Common myeloid progenitor, CD34-positive (primary cell): ENCODE measurements around the gene ZCCHC24.

Experiments
- CTCF ChIA-PET: fragments of 350-600 bp; sonication (Branson Sonifier 250); formaldehyde crosslinking; loops from one replicate; lab custom pipeline; 2021; ENCODE audit warnings: antibody characterized with exemption; lab: Charles Lee
- POLR2A ChIA-PET: fragments of 350-600 bp; sonication (Branson Sonifier 250); formaldehyde crosslinking; loops from one replicate; lab custom pipeline; 2021; ENCODE audit warnings: antibody characterized with exemption; lab: Charles Lee
- DNase-seq, 3 donors: peaks; one replicate each; pipeline versions ENCODE4 v3.0.0 to v3.0.0-alpha.2; 2013
- H3K27ac ChIP-seq, 2 experiments: 1 replicate in 1 of 2; 2 replicates in 1 of 2; pipeline ENCODE4 v1.7.0; 2013; ENCODE audit warnings: inconsistent platforms in 2 of 2, low read length in 2 of 2, mild to moderate bottlenecking in 2 of 2, low read depth in 1 of 2, moderate library complexity in 1 of 2; ENCODE audit not compliant: severe bottlenecking in 2 of 2, insufficient read depth in 1 of 2, poor library complexity in 1 of 2
- H3K27me3 ChIP-seq, 5 experiments: replicated peaks in 2 of 5; 1 replicate in 3 of 5; 2 replicates in 2 of 5; pipeline versions ENCODE4 v1.6.1 to v1.7.0; 2013; ENCODE audit warnings: low read length in 4 of 5, mild to moderate bottlenecking in 2 of 5, moderate library complexity in 2 of 5, inconsistent platforms in 1 of 5; ENCODE audit not compliant: insufficient read depth in 5 of 5, control insufficient read depth in 4 of 5
- H3K36me3 ChIP-seq, 4 experiments: 1 replicate in 2 of 4; 2 replicates in 2 of 4; pipeline versions ENCODE4 v1.6.1 to v1.7.0; 2013; ENCODE audit warnings: low read length in 3 of 4, control low read depth in 1 of 4, mild to moderate bottlenecking in 1 of 4; ENCODE audit not compliant: control insufficient read depth in 4 of 4, insufficient read depth in 4 of 4
- H3K4me1 ChIP-seq, 4 experiments: 1 replicate in 3 of 4; 2 replicates in 1 of 4; pipeline versions ENCODE4 v1.6.1 to v1.7.1; 2013; ENCODE audit warnings: low read length in 3 of 4, mild to moderate bottlenecking in 3 of 4, control low read depth in 1 of 4, inconsistent platforms in 1 of 4, moderate library complexity in 1 of 4; ENCODE audit not compliant: control insufficient read depth in 4 of 4, insufficient read depth in 4 of 4; ENCODE audit errors: control extremely low read depth in 1 of 4
- H3K4me3 ChIP-seq, 7 experiments: 1 replicate in 4 of 7; 2 replicates in 3 of 7; pipeline versions ENCODE4 v1.5.1 to v1.7.0; 2013; ENCODE audit warnings: mild to moderate bottlenecking in 7 of 7, low read length in 6 of 7, moderate library complexity in 6 of 7, inconsistent platforms in 2 of 7, low read depth in 2 of 7, control low read depth in 1 of 7; ENCODE audit not compliant: insufficient read depth in 4 of 7, control insufficient read depth in 1 of 7; ENCODE audit errors: extremely low read depth in 1 of 7
- H3K9me3 ChIP-seq, 5 experiments: 1 replicate in 4 of 5; 2 replicates in 1 of 5; pipeline versions ENCODE4 v1.6.1 to v1.7.1; 2013; ENCODE audit warnings: low read length in 4 of 5, mild to moderate bottlenecking in 2 of 5, inconsistent platforms in 1 of 5, low read depth in 1 of 5, moderate library complexity in 1 of 5; ENCODE audit not compliant: control insufficient read depth in 4 of 5, insufficient read depth in 2 of 5; ENCODE audit errors: control extremely low read depth in 1 of 5
- WGBS: methylation state at CpG from one replicate; pipeline ENCODE4 v1.1.5; 2013; ENCODE audit not compliant: insufficient coverage; 5-methylcytosine and 5-hydroxymethylcytosine counted together

The ZCCHC24 gene

DNA sequence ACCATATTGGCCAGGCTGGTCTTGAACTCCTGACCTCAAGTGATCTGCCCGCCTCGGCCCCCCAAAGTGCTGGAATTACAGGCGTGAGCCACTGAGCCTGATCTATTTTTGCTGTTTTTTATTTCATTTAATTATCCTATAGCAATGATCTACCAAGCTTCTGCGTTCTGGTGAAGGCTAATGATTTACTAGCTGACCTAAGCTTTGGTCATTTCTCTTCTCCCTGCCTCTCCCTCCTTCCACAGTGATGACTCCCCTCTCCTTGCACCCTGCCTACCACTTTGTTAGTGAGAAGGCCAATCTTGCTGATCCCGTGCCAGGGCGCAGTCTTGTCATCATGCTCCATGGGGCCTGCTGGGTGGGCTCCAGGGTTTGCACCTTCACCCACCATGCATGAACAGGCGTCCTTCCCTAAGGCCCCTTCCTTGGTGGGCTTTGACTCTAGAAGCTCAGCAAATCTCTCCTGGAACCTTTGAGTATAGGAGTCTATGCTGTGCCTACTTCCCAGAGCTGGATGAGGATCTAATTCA lies 11.9 kb upstream of the ZCCHC24 start:
- Histone ChIP-seq H3K27ac (no peak overlapping the region), H3K4me1 (peaks cover 0 to 3% (median 1%) of the 10 kb centered on the region in 4 experiments), H3K36me3 (no peaks in the 10 kb centered on the region), H3K4me3 (no peak overlapping the region), H3K27me3 (peaks cover 0 to under 1% (median 0%) of the 10 kb centered on the region in 5 experiments), H3K9me3 (no peaks in the 10 kb centered on the region)
- ChIA-PET CTCF (interaction anchor here (1.6 to 3.3 kb wide), 3 partner anchors 11 to 83 kb away, joined by 4 to 12 read pairs (median 6); no protein-coding TSS in a partner anchor), POLR2A (no interaction called here)
- whole genome bisulfite sequencing, result 94% methylated on average over 4 of the region's 7 CpGs
- no peak for DNase-seq

DNA sequence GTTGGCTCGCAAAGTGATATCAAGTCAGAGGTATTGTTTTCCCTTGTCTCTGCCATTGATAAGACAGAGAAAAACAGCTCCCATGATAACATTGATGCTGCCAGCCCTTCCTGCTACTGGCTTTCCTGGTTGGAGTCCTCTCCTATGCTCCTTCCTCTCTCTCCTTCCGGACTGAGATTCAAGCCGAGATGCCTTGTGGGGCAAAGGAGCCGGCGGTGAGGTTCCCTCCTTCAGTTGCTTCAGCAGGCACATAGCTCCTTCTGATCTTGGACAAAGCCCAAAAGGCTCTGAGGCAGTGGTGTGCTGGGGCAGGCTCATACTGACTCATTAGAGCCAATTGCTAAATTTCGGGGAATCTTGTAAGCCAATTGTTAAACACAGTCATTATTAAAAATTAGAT lies 8.8 kb upstream of the ZCCHC24 start:
- POLR2A ChIA-PET, result no interaction called here
- CTCF ChIA-PET, result interaction anchor here (1.1 to 3.3 kb wide), 3 partner anchors 8 to 14 kb away, joined by 3 to 12 read pairs (median 3); partner anchors contain the start of gene ZCCHC24
- Histone ChIP-seq H3K27ac (no peak overlapping the region), H3K9me3 (no peaks in the 10 kb centered on the region), H3K4me1 (peaks cover 0 to 3% (median 1%) of the 10 kb centered on the region in 4 experiments), H3K4me3 (no peak overlapping the region), H3K27me3 (no peaks in the 10 kb centered on the region), H3K36me3 (no peaks in the 10 kb centered on the region)
- no peak for DNase-seq
- 88% methylated on average over 5 of the region's 6 CpGs for WGBS

DNA sequence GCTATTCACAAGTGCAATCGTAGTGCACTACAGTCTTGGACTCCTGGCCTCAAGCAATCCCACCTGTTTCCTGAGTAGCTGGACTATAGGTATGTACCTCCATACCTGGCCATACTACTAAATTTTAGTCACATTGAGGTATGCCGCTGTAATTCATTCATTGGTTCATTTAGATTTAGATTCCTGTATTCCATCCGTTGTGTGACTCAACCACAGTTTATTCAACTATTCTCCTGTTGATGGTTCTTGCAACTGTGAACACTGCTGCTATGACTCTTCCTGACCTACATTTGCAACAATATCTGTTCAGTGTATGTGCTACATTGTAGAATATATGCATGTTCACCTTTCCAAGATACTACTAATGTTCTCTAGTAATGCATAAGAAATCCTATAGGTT lies 8.0 kb upstream of the ZCCHC24 start:
- Histone ChIP-seq H3K4me1 (peaks cover 0 to 3% (median 1%) of the 10 kb centered on the region in 4 experiments), H3K36me3 (no peaks in the 10 kb centered on the region), H3K27ac (no peak overlapping the region), H3K4me3 (no peak overlapping the region), H3K9me3 (no peaks in the 10 kb centered on the region), H3K27me3 (no peaks in the 10 kb centered on the region)
- 100% methylated on average over 2 of the region's 3 CpGs for WGBS
- POLR2A ChIA-PET, result no interaction called here
- no peak for DNase-seq
- CTCF ChIA-PET, result no interaction called here

DNA sequence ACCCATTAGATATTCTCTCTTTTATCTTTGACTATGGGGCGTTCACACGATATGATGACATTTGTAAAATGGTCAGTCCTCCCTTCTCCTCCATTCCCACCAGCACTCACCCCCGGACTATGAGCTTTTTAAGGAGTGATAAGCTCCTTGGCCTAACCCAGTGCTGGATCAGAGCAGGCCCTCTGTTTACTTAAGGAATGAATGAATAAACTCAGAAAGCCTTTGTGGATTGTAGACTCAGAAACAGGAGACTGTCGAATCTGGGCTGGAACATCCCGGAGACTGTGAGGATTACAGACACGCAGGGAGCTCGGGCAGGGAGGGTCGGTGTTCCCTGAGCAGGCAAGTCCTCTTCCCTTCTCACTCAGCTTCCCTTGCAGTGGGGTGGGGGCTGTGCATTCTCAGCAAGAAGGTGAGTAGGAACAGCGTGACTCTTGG lies 6.8 kb upstream of the ZCCHC24 start:
- H3K4me1 ChIP-seq, result peaks cover 0 to 3% (median 1%) of the 10 kb centered on the region in 4 experiments
- POLR2A ChIA-PET, result no interaction called here

DNA sequence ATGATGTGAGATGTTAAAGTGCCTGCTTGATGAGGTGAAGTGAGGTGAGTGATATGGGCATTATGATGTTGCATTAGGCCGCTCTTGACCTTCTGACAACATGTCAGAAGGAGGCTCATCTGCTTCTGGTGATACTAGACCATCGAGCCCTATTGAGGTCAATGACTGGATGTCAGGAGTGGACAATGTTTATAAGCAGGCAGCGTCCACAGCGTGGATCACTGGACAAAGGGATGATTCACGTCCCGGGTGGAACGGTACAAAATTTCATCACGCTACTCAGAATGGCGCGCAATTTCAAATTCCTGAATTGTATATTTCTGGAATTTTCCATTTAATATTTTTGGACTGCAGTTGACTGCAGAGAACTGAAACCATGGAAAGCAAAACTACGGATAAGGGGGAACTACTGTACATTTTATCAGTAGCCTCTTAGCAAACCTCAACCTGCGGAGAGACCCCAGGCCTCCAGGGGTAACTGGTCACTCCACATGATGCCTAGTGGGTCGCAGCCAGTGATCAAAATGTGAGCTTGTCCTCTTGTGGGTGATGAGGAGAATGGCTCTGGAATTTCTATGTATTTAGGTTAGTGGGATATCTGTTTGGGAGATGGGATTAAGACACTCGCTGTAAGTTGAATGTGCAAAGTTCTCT lies 5.7 kb upstream of the ZCCHC24 start:
- Histone ChIP-seq H3K4me3 (no peak overlapping the region), H3K4me1 (peaks cover 0 to 9% (median 6%) of the 10 kb centered on the region in 4 experiments), H3K27ac (no peak overlapping the region), H3K36me3 (no peaks in the 10 kb centered on the region), H3K27me3 (peaks cover 0 to 6% (median 0%) of the 10 kb centered on the region in 5 experiments), H3K9me3 (no peaks in the 10 kb centered on the region)
- POLR2A ChIA-PET, result no interaction called here
- WGBS, result 99% methylated on average over 10 of the region's 14 CpGs
- CTCF ChIA-PET, result interaction anchor here (1.2 kb wide), 1 partner anchor 17 kb away, joined by 3 read pairs; no protein-coding TSS in a partner anchor
- DNase-seq, result no peak

More for the DNA sequence above, 6.8 kb upstream of the ZCCHC24 start:
- H3K4me3 ChIP-seq, result no peak overlapping the region
- CTCF ChIA-PET, result interaction anchor here (0.8 to 1.2 kb wide), 3 partner anchors 14 to 56 kb away, joined by 3 read pairs; no protein-coding TSS in a partner anchor
- no peak overlapping the region for H3K27ac ChIP-seq
- H3K9me3 ChIP-seq, result no peaks in the 10 kb centered on the region
- DNase-seq, result no peak
- 89% methylated on average over 9 of the region's 9 CpGs for WGBS
- H3K27me3 ChIP-seq, result peaks cover 0 to 2% (median 0%) of the 10 kb centered on the region in 5 experiments
- H3K36me3 ChIP-seq, result no peaks in the 10 kb centered on the region

DNA sequence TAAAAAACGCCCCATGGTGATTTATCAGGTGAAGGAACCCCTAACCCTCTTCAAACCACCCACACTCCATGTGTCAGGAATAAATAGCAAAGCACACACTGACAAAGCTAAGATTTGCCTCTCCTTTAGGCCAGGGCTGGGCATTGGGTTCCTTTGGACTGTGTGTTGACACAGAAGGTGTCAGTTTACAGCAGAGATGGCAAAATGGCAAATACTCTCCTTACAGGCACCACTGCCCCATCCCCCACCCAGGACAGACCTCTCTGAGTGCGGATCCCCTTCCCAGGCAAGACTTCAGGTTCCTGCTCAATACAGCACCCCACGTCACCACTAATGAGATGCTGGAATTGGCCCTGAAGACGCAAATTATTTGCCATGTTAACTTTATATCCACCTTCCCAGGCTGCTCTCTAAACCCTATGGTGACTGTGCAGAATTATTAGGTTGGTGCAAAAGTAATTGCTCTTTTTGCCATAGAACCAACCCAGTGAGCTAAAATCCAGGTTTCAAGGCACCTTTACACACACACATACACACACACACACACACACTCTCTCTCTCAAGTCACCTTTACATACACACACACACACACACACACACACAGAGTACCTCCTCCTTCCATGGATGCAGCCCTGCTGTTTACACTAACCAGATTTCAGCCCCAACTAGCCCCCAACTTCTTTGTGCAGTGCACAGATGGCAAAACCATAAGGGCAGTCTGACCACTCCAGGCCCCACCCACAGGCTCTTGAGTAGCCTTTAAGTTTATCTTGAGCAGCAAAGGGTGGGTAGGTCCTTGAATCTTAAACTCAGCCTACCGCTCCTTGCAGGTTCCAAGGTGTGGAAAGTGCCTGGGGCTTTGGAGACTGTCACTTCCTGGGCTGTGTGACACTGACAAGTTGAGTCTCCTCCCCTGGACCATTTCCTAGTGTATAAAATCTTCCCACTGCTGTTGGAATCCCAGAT lies 4.0 kb upstream of the ZCCHC24 start:
- 100% methylated on average over 3 of the region's 5 CpGs for WGBS
- Histone ChIP-seq H3K4me1 (peaks cover 0 to 20% (median 14%) of the 10 kb centered on the region in 4 experiments), H3K27ac (no peak overlapping the region), H3K4me3 (no peak overlapping the region), H3K27me3 (peaks cover 0 to 6% (median 0%) of the 10 kb centered on the region in 5 experiments), H3K9me3 (no peaks in the 10 kb centered on the region), H3K36me3 (no peaks in the 10 kb centered on the region)
- ChIA-PET CTCF (interaction anchor here (1.1 kb wide), 1 partner anchor 15 kb away, joined by 3 read pairs; no protein-coding TSS in a partner anchor), POLR2A (no interaction called here)
- no peak for DNase-seq
